22Rv1 (cell line): ENCODE data around the gene EXOC3L1.

Experiments
- ZFX ChIP-seq: fragments of 450-650 bp; IDR thresholded peaks from 2 replicates; pipeline ENCODE4 v1.6.1; 2017; ENCODE audit warnings: antibody characterized with exemption, borderline replicate concordance
- TF ChIP-seq, protein P1 (sequence below): fragments of 450-650 bp; IDR thresholded peaks from 2 replicates; pipeline ENCODE4 v1.5.1; 2017; ENCODE audit warnings: mild to moderate bottlenecking

DNA sequence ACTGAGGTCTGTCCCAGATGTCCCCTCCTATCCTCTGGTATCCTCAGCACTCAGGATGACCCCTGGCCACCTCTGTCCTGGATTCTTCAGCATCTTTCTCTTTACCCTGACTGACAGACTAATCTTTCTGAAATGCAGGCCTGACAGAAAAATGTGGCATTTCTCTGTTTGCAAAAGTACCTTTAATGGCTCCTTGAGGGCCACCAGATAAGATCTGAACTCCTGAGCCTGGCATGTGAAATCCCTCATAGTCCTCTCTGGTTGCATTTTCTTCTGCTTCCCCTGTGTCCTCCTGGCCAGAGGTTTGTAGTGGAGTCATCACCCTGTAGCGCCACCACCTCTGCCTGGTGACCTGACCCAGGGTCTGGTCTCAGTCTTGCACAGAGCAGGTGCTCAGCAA, 6.9 kb upstream of the EXOC3L1 start:
- TF ChIP-seq, protein P1, sequence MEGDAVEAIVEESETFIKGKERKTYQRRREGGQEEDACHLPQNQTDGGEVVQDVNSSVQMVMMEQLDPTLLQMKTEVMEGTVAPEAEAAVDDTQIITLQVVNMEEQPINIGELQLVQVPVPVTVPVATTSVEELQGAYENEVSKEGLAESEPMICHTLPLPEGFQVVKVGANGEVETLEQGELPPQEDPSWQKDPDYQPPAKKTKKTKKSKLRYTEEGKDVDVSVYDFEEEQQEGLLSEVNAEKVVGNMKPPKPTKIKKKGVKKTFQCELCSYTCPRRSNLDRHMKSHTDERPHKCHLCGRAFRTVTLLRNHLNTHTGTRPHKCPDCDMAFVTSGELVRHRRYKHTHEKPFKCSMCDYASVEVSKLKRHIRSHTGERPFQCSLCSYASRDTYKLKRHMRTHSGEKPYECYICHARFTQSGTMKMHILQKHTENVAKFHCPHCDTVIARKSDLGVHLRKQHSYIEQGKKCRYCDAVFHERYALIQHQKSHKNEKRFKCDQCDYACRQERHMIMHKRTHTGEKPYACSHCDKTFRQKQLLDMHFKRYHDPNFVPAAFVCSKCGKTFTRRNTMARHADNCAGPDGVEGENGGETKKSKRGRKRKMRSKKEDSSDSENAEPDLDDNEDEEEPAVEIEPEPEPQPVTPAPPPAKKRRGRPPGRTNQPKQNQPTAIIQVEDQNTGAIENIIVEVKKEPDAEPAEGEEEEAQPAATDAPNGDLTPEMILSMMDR, result no peak
- no peak for TF ChIP-seq ZFX
